Left renal pelvis (tissue), 4 donors: ENCODE measurements around the gene ACSL3. TPM values are rescaled to one million over a fixed set of nuclear protein-coding genes. Genes with fewer than 3 reads are reported as not detected.

Experiments used
- DNase-seq, 4 donors: peaks; one replicate each; pipeline ENCODE4 v3.0.0-alpha.2; 2013; ENCODE audit warnings: low read depth in 4 of 4, low spot score in 3 of 4
- polyA plus RNA-seq, 4 donors: library from polyadenylated mRNA; unstranded; fragments of 120-200 nt; gene quantifications; one replicate each; pipeline ENCODE4 v1.2.1, GENCODE V29; 2013; ENCODE audit not compliant: insufficient read length in 4 of 4

The ACSL3 gene
- polyA plus RNA-seq, 4 donors = 59.6 to 79.1 (median 67.2) TPM

GRCh38 chr2:222878301-222878876 lies 17.6 kb downstream of the ACSL3 start:
- no peak for DNase-seq

GRCh38 chr2:222878877-222879603 lies 18.2 kb downstream of the ACSL3 start:
- DNase-seq = no peak

GRCh38 chr2:222879604-222879933 lies 18.7 kb downstream of the ACSL3 start:
- no peak for DNase-seq

- DNase-seq = no peak
Measured at GRCh38 chr2:222882484-222882928, 21.7 kb downstream of the ACSL3 start.

GRCh38 chr2:222883420-222883819 lies 22.6 kb downstream of the ACSL3 start:
- no peak for DNase-seq

GRCh38 chr2:222884114-222884771 lies 23.4 kb downstream of the ACSL3 start:
- no peak for DNase-seq

GRCh38 chr2:222884805-222885424 lies 24.1 kb downstream of the ACSL3 start:
- DNase-seq = no peak

- no peak for DNase-seq
Measured at GRCh38 chr2:222887124-222887523, 26.3 kb downstream of the ACSL3 start.

GRCh38 chr2:222888716-222889115 lies 27.9 kb downstream of the ACSL3 start:
- no peak for DNase-seq

- DNase-seq = no peak
Measured at GRCh38 chr2:222891890-222892289, 31.1 kb downstream of the ACSL3 start.

- DNase-seq = no peak
Measured at GRCh38 chr2:222892321-222892720, 31.5 kb downstream of the ACSL3 start.

GRCh38 chr2:222892761-222893160 lies 31.9 kb downstream of the ACSL3 start:
- DNase-seq = no peak

GRCh38 chr2:222893716-222894115 lies 32.9 kb downstream of the ACSL3 start:
- DNase-seq = no peak

- DNase-seq = no peak
Measured at GRCh38 chr2:222895144-222895543, 34.3 kb downstream of the ACSL3 start.

- DNase-seq = no peak
Measured at GRCh38 chr2:222897898-222898297, 37.1 kb downstream of the ACSL3 start.

- no peak for DNase-seq
Measured at GRCh38 chr2:222899413-222900181, 38.8 kb downstream of the ACSL3 start.

GRCh38 chr2:222900354-222900753 lies 39.5 kb downstream of the ACSL3 start:
- no peak for DNase-seq

- no peak for DNase-seq
Measured at GRCh38 chr2:222902660-222903059, 41.8 kb downstream of the ACSL3 start.

- DNase-seq = peak in 2 of 4 donors; percentile 18 to 20
Measured at GRCh38 chr2:222903234-222904220, 42.7 kb downstream of the ACSL3 start.
